Fibroblast of the aortic adventitia (primary cell): ENCODE results near the gene PCLO. TPM values are rescaled to one million over a fixed set of nuclear protein-coding genes. Genes with fewer than 3 reads are reported as not detected.

Experiments used
- DNase-seq: peaks from one replicate; pipeline ENCODE4 v3.0.0-alpha.2; 2010; ENCODE audit warnings: low read depth
- H3K4me3 ChIP-seq: 2 replicates; pipeline ENCODE4 v1.5.1; 2011; ENCODE audit warnings: low read depth, mild to moderate bottlenecking, control low read depth, low read length, moderate library complexity
- CTCF ChIP-seq: IDR thresholded peaks from 2 replicates; pipeline ENCODE4 v1.5.1; 2011; ENCODE audit warnings: mild to moderate bottlenecking, low read length, control low read depth, inconsistent platforms; ENCODE audit not compliant: insufficient read depth
- total RNA-seq: library from RNA; depleted of rRNA; stranded (reverse); fragments of >200 nt; gene quantifications from 2 replicates; pipeline ENCODE4 v1.2.3, GENCODE V29; 2012; ENCODE audit warnings: low replicate concordance

Gene PCLO
- total RNA-seq, 1 donor, result 0.36 TPM

- no peak for TF ChIP-seq CTCF
- H3K4me3 ChIP-seq, result no peak overlapping the region
- DNase-seq, result no peak
Observed at GRCh38 chr7:83118347-83119025, 44.2 kb downstream of the PCLO start.

DNA sequence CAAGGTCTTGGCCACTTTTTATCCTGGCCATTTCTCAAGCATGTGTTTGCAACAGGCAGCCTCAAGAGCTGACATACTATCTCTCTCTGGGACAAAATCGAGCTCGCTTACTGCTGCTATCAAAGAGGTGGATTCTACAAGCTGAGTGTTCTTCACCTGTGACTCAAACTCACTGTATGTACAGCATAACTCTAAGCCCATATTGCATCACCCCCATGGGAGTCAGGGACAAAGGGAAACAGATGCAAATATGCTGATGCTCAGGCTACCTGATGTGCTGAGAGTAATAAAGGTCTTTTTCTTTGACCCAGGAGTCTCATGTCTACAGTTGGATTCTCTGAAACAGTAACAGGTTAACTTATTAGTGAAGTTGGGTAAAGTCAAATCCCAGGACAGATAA lies 45.2 kb downstream of the PCLO start:
- no peak for DNase-seq
- no peak for TF ChIP-seq CTCF
- no peak overlapping the region for H3K4me3 ChIP-seq

GRCh38 chr7:83111391-83111790 lies 51.3 kb downstream of the PCLO start:
- no peak for DNase-seq
- H3K4me3 ChIP-seq, result no peak overlapping the region
- TF ChIP-seq CTCF, result no peak

- DNase-seq, result no peak
- no peak overlapping the region for H3K4me3 ChIP-seq
- no peak for TF ChIP-seq CTCF
Observed at GRCh38 chr7:83109352-83109751, 53.3 kb downstream of the PCLO start.

DNA sequence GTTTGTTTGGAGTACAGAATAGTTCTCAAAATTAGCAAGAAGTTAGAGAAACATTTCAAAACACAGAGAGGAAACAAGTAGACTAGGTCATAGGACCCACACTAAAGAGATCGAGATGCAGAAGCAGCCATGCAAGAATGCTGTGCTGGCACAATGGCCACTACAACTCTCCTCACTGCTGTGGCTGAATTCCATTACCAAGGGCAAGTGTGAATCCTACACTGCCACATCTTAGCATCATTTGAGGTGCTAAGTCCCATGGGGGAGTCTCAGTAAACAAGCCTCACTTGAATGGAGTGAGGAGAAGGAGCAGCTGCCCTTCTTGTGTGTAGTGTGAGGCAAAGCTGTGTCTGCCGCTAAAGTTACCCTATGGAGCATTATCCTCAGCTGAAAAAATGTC lies 56.7 kb downstream of the PCLO start:
- DNase-seq, result no peak
- no peak for TF ChIP-seq CTCF
- H3K4me3 ChIP-seq, result no peak overlapping the region

GRCh38 chr7:83105063-83105462 lies 57.6 kb downstream of the PCLO start:
- TF ChIP-seq CTCF, result no peak
- DNase-seq, result no peak
- no peak overlapping the region for H3K4me3 ChIP-seq

GRCh38 chr7:83101530-83101929 lies 61.2 kb downstream of the PCLO start:
- no peak for DNase-seq
- TF ChIP-seq CTCF, result no peak
- no peak overlapping the region for H3K4me3 ChIP-seq
